ENCODE data around the gene PINLYP. TPM values are rescaled to one million over a fixed set of nuclear protein-coding genes. Genes with fewer than 3 reads are reported as not detected.

PINLYP gene
- total RNA-seq, 4 donors from 2014 or later: 4.6 to 46.5 (median 10.3) TPM

- peak overlapping the region; percentile 51 to 52 for H3K4me3 ChIP-seq
- no peaks in the 10 kb centered on the region for H3K36me3 ChIP-seq
- H3K9me3 ChIP-seq: no peaks in the 10 kb centered on the region
- peak in 1 of 2 donors; percentile 60 for DNase-seq
- no peaks in the 10 kb centered on the region for H3K27me3 ChIP-seq
- H3K4me1 ChIP-seq: peaks cover 0 to 4% of the 10 kb centered on the region in 2 donors
- peak overlapping the region; percentile 90 to 96 for H3K27ac ChIP-seq
- TF ChIP-seq, protein P1, sequence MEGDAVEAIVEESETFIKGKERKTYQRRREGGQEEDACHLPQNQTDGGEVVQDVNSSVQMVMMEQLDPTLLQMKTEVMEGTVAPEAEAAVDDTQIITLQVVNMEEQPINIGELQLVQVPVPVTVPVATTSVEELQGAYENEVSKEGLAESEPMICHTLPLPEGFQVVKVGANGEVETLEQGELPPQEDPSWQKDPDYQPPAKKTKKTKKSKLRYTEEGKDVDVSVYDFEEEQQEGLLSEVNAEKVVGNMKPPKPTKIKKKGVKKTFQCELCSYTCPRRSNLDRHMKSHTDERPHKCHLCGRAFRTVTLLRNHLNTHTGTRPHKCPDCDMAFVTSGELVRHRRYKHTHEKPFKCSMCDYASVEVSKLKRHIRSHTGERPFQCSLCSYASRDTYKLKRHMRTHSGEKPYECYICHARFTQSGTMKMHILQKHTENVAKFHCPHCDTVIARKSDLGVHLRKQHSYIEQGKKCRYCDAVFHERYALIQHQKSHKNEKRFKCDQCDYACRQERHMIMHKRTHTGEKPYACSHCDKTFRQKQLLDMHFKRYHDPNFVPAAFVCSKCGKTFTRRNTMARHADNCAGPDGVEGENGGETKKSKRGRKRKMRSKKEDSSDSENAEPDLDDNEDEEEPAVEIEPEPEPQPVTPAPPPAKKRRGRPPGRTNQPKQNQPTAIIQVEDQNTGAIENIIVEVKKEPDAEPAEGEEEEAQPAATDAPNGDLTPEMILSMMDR (IDR thresholded peaks at IDR 0.05): no peak
- TF ChIP-seq POLR2A (IDR thresholded peaks at IDR 0.05): no peak
- intact Hi-C loops (cut with DNase I; ENCODE audit: low total_unique reads): no loop called here
Observed at GRCh38 chr19:43532571-43532961, 43.0 kb upstream of the PINLYP start.

GRCh38 chr19:43532962-43533545, 42.5 kb upstream of the PINLYP start, which contains the start of gene ZNF575:
Gene ZNF575, plus strand, starts transcription at chr19:43533188. Its CDS starts 1,235 bp downstream, at chr19:43534423.
- Histone ChIP-seq H3K27ac (peak within 1 kb of the TSS; percentile 90 to 96), H3K4me3 (peak within 1 kb of the TSS; percentile 51 to 52), H3K4me1 (peaks cover 0 to 4% of the 10 kb centered on the region in 2 donors), H3K9me3 (no peaks in the 10 kb centered on the region), H3K36me3 (no peaks in the 10 kb centered on the region), H3K27me3 (no peaks in the 10 kb centered on the region)
- intact Hi-C loops (cut with DNase I; ENCODE audit: low total_unique reads): no loop called here
- peak; percentile 88 to 89 for DNase-seq
- TF ChIP-seq, protein P1 (IDR thresholded peaks at IDR 0.05): no peak
- TF ChIP-seq POLR2A (IDR thresholded peaks at IDR 0.05): no peak

DNA sequence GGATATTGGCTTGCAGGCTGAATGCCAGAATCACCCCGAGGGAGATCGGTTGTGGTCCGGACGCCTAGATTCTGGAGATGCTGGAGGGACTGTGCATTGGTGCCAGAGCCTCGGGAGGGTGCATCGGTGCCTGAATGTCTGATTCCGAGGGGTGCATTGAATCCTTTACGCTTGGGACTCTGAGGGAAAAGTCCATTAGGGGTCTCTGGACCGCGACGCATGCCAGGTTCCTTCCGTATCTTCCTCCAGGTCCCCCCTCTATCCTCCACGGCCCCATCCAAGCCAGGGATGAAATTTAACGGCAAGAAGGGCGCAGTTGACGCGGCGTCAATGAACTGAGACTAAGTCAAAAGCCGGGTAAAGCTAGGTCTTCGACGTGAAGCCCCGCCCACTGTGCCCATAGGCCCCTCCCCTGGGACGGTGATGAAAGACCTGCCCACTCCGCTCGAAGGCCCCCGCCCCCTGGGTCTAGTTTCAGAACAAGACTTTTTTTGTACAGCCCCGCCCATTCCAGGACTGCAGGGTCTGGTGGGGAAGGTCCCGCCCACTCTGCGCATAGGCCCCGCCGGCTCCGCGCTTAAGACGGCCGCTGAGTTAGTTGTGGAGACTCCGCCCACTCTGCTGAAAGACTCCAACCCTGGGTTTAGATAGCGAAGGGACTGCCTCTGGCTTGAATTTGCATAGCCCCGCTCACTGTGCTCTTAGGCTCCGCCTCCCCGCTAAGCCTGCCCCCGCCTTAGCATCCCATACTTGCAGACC, 41.9 kb upstream of the PINLYP start:
- peaks cover 0 to 4% of the 10 kb centered on the region in 2 donors for H3K4me1 ChIP-seq
- H3K4me3 ChIP-seq: peak overlapping the region; percentile 51 to 52
- intact Hi-C loops (cut with DNase I; ENCODE audit: low total_unique reads): no loop called here
- no peaks in the 10 kb centered on the region for H3K36me3 ChIP-seq
- H3K9me3 ChIP-seq: peaks cover 0 to under 1% of the 10 kb centered on the region in 2 donors
- peak overlapping the region; percentile 90 to 96 for H3K27ac ChIP-seq
- no peaks in the 10 kb centered on the region for H3K27me3 ChIP-seq
- TF ChIP-seq, protein P1 (IDR thresholded peaks at IDR 0.05): no peak
- TF ChIP-seq POLR2A (IDR thresholded peaks at IDR 0.05): peak in 1 of 2 donors; percentile 16
- DNase-seq: peak; percentile 99 to 100

- intact Hi-C loops (cut with DNase I; ENCODE audit: low total_unique reads): no loop called here
- TF ChIP-seq, protein P1 (IDR thresholded peaks at IDR 0.05): no peak
- TF ChIP-seq POLR2A (IDR thresholded peaks at IDR 0.05): no peak
- Histone ChIP-seq H3K4me1 (peaks cover 0 to 4% of the 10 kb centered on the region in 2 donors), H3K4me3 (peak overlapping the region; percentile 51 to 52), H3K27me3 (no peaks in the 10 kb centered on the region), H3K9me3 (peaks cover 0 to 5% of the 10 kb centered on the region in 2 donors), H3K27ac (peak overlapping the region; percentile 90 to 96), H3K36me3 (no peaks in the 10 kb centered on the region)
- no peak for DNase-seq
Observed at GRCh38 chr19:43534305-43534815, 41.2 kb upstream of the PINLYP start.
